Right renal pelvis (tissue), 4 donors: ENCODE results near the gene COMMD2. TPM values are rescaled to one million over a fixed set of nuclear protein-coding genes. Genes with fewer than 3 reads are reported as not detected.

Source experiments
- DNase-seq, 4 donors: peaks; one replicate each; pipeline ENCODE4 v3.0.0-alpha.2; 2013; ENCODE audit warnings: low read depth in 4 of 4, low spot score in 3 of 4, missing footprints in 1 of 4
- polyA plus RNA-seq, 4 donors: library from polyadenylated mRNA; unstranded; fragments of 120-200 nt; gene quantifications; one replicate each; pipeline ENCODE4 v1.2.1, GENCODE V29; 2013; ENCODE audit not compliant: insufficient read length in 4 of 4

Gene COMMD2
- polyA plus RNA-seq, 4 donors = 55.9 to 75.3 (median 68.3) TPM

- DNase-seq = peak in 3 of 4 donors; percentile 3 to 7 (median 5)
Measured at GRCh38 chr3:149765762-149766334, 13.6 kb upstream of the COMMD2 start.

DNA sequence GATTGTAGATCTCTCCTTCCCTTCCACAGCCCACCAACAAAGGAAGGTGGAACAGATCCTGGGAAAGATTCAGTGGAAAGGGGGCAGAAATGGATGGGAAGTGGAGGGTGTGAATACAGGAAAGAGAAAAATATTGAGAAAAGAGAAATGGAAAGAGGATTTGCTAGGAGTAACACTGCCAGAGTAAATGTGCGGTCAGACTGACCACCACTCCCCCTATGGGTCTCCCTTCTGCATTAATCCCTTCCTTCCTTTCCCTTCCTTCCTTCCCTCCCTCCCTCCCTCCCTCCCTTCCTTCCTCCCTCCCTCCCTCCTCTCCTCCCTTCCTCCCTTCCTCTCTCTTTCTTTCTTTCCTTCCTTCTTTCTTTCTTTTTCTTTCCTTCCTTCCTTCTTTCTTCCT lies 12.0 kb upstream of the COMMD2 start:
- DNase-seq = no peak

DNA sequence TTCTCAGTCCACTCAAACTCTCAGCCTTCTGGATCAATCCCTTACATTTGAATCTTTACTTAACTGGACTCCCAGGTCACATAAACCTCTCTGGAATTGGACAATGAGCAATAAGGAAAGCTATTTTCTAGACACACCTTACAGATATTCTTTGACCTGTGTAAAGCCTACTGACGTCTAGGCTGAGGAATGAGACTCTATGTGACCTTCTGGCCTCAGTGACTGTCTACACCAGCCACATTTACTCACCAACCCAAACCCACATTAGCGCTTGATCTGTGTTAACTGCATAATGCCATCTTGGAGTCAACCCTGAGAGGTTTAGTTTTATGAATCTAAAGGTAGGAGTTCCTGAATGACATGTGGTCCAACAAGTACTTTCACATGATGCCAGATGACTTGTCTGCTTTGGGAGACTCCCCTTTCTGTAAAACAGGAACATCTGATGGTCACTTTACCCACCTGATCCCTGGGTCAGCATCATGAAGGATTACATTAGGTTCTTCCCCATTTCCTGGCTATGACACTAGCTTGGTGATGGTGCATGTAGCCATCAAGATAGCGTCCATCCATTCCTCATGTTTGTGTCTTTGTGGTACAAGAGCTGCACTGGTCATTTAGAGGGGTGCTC lies 11.4 kb upstream of the COMMD2 start:
- DNase-seq = no peak

- DNase-seq = no peak
Measured at GRCh38 chr3:149753717-149754116, 1.4 kb upstream of the COMMD2 start.

DNA sequence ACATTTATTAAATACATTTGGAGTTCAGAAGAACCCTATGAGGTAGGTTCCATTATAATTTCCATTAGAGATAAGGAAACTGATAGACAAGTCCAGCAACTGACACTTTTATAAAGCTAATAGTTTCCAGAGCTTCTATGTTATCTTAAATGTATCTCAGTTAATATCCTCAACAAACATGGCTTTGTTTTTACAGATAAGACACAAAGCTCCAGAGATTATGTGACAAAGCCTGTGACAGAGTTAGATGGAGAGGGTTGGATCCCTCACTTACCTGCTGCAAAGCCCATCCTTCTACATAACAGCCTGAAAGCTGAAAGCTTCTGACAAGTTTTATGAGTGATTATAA lies 473 bp upstream of the COMMD2 start:
- no peak for DNase-seq

- DNase-seq = no peak
Measured at GRCh38 chr3:149751551-149751950, 738 bp downstream of the COMMD2 start.

DNA sequence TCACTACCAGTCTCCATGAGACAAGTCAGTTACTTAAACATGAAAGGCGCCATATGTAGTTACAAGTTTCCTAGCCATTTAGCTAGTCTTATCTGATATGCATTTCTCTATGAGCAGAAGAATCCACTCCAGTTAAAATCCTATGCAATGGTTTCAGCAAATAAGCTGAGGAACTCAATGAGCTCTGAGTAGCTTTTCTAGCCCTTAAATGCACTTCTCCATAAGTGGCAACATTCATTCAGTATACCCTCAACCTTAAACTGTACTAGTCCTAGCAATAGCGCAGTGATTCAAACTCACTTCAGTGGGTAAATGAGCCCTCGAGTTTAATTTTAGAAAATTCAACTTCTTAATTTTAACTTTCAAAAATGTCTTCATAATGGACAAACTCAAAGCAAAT lies 7.7 kb downstream of the COMMD2 start:
- no peak for DNase-seq

DNA sequence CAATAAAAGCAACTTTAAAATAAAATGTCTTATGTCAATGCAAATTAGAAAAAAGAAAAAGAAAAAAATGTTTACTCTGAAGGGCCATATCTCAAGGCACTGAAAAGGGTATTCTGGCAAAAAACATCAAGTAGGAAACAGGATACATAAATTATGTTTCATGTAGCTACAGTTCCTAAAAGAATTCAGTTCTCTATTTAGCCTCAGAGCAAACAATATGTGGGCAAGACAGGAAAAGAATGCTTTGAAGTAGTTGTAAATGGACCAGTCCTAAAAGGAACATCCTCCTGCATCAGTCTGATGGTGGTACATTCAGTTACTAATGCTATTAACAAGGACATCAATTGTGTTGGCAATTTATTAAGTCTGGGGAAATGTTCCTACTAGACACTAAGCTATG lies 8.1 kb downstream of the COMMD2 start:
- DNase-seq = no peak

DNA sequence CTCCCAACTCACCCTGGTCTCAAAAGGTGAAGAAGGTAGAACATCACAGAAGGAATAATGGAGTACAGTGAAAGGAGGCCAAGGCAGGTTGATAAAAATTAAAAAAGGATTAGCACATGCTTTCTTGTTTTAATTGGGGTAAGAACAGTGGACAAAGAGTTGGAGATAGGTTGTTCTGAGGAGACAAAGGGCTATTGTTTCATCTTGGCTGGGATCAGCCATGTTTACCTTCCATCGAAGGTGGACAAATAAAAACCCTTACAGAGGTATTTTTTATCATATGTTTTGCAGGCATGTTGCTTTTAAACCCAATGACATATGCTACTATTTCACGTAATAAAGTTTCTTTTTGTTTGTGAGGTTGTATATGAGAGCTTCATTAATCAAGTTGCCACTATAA lies 12.9 kb downstream of the COMMD2 start:
- no peak for DNase-seq

DNA sequence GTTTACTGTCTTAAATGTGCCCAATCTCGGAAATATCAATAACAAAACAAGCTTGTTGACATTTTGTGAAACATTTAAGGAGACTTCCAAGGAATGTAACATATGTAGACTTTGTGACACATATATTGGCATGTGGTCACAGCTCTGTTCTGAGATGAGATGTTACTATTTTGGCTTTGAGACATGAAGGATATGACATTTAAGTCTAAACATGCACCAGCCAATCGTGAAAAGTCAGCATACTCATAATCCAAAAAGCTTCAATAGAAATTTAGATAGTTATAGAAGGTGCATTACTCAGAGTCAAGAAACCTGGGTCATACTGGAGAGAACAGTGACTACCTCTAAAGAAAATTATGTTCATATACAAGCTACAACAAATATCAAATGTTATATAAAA lies 13.4 kb downstream of the COMMD2 start:
- DNase-seq = no peak

- no peak for DNase-seq
Measured at GRCh38 chr3:149736953-149737205, 15.4 kb downstream of the COMMD2 start.

DNA sequence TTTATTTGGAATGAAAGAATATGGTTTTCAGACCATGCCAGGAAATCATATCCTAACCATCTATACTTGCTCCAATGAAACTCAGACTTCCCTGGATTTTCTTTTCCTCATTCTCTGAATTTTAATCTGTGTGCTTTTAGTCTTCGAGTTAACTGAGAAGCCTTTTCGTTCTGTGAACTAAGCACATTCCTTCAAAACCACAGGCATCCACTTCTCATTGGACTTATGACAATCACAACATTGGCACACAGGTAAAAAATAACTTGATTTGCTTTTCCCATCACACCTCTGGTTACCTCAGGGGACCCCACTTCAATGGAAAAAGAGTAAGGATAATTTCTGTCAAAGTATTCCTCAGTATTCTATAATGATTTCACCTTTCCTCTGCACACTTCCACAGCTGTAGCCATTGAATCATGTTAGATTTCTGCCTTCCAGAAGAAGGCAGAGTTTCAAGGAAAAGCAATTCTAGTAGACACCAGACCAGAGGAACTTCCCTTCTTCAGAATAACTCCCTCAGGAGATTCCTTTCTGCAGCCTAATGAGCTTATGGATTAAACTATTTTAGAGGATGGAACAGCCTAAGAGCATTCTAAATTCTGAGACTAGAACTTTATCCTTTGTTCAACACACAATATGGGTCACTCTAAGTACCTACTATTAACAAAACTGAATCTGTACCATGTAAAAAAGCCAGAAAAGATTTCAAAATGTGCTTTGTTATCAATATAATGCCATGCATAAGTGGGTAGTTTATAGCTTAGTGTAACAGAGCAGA lies 15.9 kb downstream of the COMMD2 start:
- no peak for DNase-seq

DNA sequence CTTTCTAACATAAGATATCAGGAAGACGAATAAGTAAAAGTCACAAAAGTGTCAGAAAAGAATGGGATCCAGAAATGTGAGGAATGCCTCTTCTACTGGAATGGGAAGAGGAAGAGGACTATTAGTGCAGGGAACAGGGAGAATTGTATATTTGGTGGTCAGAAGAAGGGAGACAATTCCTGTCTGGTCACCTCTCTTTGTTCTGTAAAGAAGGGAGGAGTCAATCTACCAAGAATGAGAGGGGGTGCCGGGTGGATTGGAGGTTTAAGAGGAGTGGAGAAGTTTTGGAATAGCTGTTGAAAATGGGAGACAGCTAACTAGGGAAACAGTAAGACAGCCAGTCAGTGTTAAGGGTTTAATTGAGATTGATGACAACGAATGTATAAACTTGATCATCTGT lies 20.1 kb downstream of the COMMD2 start:
- no peak for DNase-seq

GRCh38 chr3:149727656-149728055 lies 24.6 kb downstream of the COMMD2 start:
- DNase-seq = no peak

DNA sequence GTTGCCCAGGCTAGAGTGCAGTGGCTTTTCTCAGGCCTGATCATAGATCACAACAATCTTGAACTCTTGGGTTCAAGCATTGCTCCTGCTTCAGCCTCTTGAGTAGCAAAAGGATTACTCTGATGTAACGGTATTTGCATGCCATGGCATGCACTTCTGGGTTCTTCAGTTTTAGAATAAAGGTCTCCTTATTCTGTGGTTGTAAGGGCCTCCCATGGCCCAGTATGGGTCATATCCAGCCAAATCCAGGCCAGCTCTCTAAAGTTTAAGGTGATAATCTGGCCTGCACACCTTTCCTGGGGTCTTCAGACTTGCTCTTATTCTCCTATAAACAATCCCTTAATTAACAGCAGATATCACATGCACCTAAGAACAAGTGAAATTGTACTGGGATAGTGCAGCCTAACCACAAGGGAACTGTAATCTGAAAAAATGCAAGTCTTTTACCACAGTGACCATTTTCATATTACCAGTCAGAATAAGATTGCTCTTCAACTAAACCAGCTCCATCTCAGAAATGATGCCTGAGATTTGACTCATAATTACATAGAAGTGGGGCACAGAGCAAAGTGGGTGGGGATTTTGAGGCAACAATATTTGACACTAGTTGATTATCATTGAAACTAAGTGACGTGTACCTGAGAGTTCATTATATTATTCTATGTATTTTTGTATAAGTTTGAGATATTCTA lies 25.4 kb downstream of the COMMD2 start:
- no peak for DNase-seq

DNA sequence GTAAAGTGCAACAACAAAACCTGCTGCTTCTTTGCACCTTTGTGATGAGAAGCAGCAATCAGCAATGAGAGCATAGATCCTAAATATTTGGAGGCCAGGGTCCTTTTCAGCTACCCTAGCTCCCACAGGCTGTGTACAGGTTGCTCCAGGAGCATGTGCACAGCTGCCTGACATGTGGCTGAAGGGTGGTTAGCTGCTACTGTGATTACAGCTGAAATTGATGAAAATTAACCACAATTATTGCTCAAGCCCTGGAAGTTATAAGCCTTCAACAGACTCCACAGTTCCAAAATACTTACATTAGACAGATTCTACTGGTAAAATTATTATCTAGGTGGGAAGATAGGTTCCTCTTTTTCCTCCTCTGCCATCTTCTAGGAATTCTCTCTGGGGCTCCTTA lies 28.5 kb downstream of the COMMD2 start:
- no peak for DNase-seq

DNA sequence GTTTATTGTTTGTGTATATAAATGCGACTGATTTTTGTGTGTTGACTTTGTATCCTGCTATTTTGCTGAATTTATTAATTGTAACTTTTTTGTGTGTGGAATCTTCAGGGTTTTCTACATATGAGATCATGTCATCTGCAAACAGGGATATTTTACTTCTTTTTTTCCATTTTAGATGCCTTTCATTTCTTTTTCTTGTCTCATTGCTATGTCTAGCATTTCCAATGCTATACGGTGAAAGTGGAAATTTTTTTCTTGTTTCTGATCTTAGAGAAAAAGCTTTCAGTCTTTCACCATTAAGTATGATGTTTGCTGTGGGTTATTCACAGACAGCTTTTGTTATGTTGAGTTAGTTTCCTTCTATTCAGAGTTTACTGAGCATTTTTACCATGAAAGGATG lies 31.4 kb downstream of the COMMD2 start:
- no peak for DNase-seq

- DNase-seq = peak; percentile 35 to 57 (median 42)
Measured at GRCh38 chr3:149717391-149718056, 34.8 kb downstream of the COMMD2 start.

DNA sequence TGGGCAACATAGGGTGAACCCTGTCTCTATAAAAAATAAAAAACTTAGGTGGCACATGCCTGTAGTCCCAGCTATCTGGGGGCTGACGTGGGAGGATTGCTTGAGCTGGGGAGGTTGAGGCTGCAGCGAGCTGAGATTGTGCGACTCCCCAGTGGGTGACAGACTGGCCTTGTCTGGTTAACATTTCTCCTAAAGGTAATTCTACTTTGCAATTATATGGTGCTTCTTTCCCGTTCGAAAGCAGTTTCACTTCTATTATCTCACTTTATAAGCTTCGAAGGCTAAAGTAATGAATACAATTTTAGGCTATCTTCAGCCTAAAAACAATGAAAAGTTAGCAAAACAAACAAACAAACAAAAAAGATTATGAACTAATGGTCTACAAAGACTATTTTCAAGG lies 35.3 kb downstream of the COMMD2 start:
- no peak for DNase-seq

GRCh38 chr3:149715247-149715646 lies 37.0 kb downstream of the COMMD2 start:
- no peak for DNase-seq
